Measurements from ENCODE around the gene KCTD1. TPM values are rescaled to one million over a fixed set of nuclear protein-coding genes. Genes with fewer than 3 reads are reported as not detected.

The KCTD1 gene
- total and polyA plus RNA-seq, 2 donors (not counting 1 experiment from before 2014, with no cell fraction given): 2.3 to 5.0 TPM

GRCh38 chr18:26450989-26451682, 97.2 kb downstream of the KCTD1 start:
- H3K27me3 Mint-ChIP-seq: peaks cover 20% of the 10 kb centered on the region
- ChIA-PET CTCF (no interaction called here), POLR2A (no interaction called here)
- H3K79me2 ChIP-seq (ENCODE audit: control insufficient read depth, insufficient read depth, low read length): no peaks in the 10 kb centered on the region
- peaks cover 1% of the 10 kb centered on the region for H3K4me1 Mint-ChIP-seq
- DNase-seq (no peak), ATAC-seq (ENCODE audit: low read depth) (no peak)
- H4K20me1 ChIP-seq (ENCODE audit: control insufficient read depth, insufficient read depth, low read length, poor library complexity, severe bottlenecking): no peaks in the 10 kb centered on the region
- TF ChIP-seq EZH2 (IDR thresholded peaks at IDR 0.05; ENCODE audit: borderline replicate concordance, insufficient read depth, low read depth, low read length, poor library complexity, severe bottlenecking): no peak
- TF ChIP-seq CTCF (IDR thresholded peaks at IDR 0.05): no peak
- H3K9ac ChIP-seq (ENCODE audit: low read length): no peak overlapping the region
- H3K36me3 ChIP-seq (replicated peaks in 1 of 2; ENCODE audit: control extremely low read depth in 1 of 2, control insufficient read depth in 1 of 2, extremely low read depth in 1 of 2, insufficient read depth in 2 of 2, low read length in 1 of 2): no peaks in the 10 kb centered on the region
- no peak overlapping the region for H3K4me2 ChIP-seq (replicated peaks; ENCODE audit: low read depth, low read length, poor library complexity, severe bottlenecking)
- intact Hi-C loops (cut with micrococcal nuclease): no loop called here
- no peak overlapping the region for H3K27ac Mint-ChIP-seq
- WGBS (ENCODE audit: insufficient coverage): 81% methylated on average over 2 of the region's 8 CpGs
- H3K27me3 ChIP-seq (replicated peaks in 1 of 4; ENCODE audit: control extremely low read depth in 1 of 4, control insufficient read depth in 3 of 4, insufficient read depth in 4 of 4, low read length in 3 of 4): peaks cover 0 to 3% (median 0%) of the 10 kb centered on the region in 4 experiments
- peaks cover 0 to 3% (median 0%) of the 10 kb centered on the region in 3 donors for H3K9me3 ChIP-seq (ENCODE audit: control extremely low read depth in 1 of 3, control insufficient read depth in 2 of 3, insufficient read depth in 1 of 3, low read length in 2 of 3)
- no peak overlapping the region for H3K4me3 ChIP-seq (ENCODE audit: control extremely low read depth in 1 of 5, extremely low read depth in 1 of 5, insufficient read depth in 1 of 5, low read depth in 2 of 5, low read length in 4 of 5)
- H3K4me1 ChIP-seq (ENCODE audit: control insufficient read depth in 2 of 2, insufficient read depth in 2 of 2, low read length in 2 of 2): no peaks in the 10 kb centered on the region
- no peak overlapping the region for H2AFZ ChIP-seq (ENCODE audit: insufficient read depth, low read depth, low read length, poor library complexity, severe bottlenecking)
- no peak overlapping the region for H3K4me3 Mint-ChIP-seq
- H3K27ac ChIP-seq (ENCODE audit: low read length in 2 of 2): no peak overlapping the region
- no peaks in the 10 kb centered on the region for H3K9me3 Mint-ChIP-seq (ENCODE audit: insufficient read depth)

- POLR2A ChIA-PET: no interaction called here
- H3K9me3 ChIP-seq (ENCODE audit: control extremely low read depth in 1 of 3, control insufficient read depth in 2 of 3, insufficient read depth in 1 of 3, low read length in 2 of 3): peaks cover 0 to 3% (median 3%) of the 10 kb centered on the region in 3 donors
- H3K79me2 ChIP-seq (ENCODE audit: control insufficient read depth, insufficient read depth, low read length): no peaks in the 10 kb centered on the region
- WGBS (ENCODE audit: insufficient coverage): 86% methylated on average over 1 of the region's 8 CpGs
- Mint-ChIP-seq H3K27me3 (peaks cover 27% of the 10 kb centered on the region), H3K9me3 (ENCODE audit: insufficient read depth) (no peaks in the 10 kb centered on the region), H3K4me3 (no peak overlapping the region), H3K27ac (no peak overlapping the region), H3K4me1 (peaks cover 1% of the 10 kb centered on the region)
- H3K27ac ChIP-seq (ENCODE audit: low read length in 2 of 2): no peak overlapping the region
- no peak for ATAC-seq (ENCODE audit: low read depth)
- no peak for DNase-seq
- intact Hi-C loops (cut with micrococcal nuclease): no loop called here
- peaks cover 0 to 6% (median 1%) of the 10 kb centered on the region in 4 experiments for H3K27me3 ChIP-seq (replicated peaks in 1 of 4; ENCODE audit: control extremely low read depth in 1 of 4, control insufficient read depth in 3 of 4, insufficient read depth in 4 of 4, low read length in 3 of 4)
- no peak overlapping the region for H2AFZ ChIP-seq (ENCODE audit: insufficient read depth, low read depth, low read length, poor library complexity, severe bottlenecking)
- no peak overlapping the region for H3K4me2 ChIP-seq (replicated peaks; ENCODE audit: low read depth, low read length, poor library complexity, severe bottlenecking)
- no peak overlapping the region for H3K9ac ChIP-seq (ENCODE audit: low read length)
- no peaks in the 10 kb centered on the region for H4K20me1 ChIP-seq (ENCODE audit: control insufficient read depth, insufficient read depth, low read length, poor library complexity, severe bottlenecking)
- CTCF ChIA-PET: no interaction called here
- H3K4me1 ChIP-seq (ENCODE audit: control insufficient read depth in 2 of 2, insufficient read depth in 2 of 2, low read length in 2 of 2): no peaks in the 10 kb centered on the region
- TF ChIP-seq CTCF (IDR thresholded peaks at IDR 0.05) (no peak), EZH2 (IDR thresholded peaks at IDR 0.05; ENCODE audit: borderline replicate concordance, insufficient read depth, low read depth, low read length, poor library complexity, severe bottlenecking) (no peak)
- no peak overlapping the region for H3K4me3 ChIP-seq (ENCODE audit: control extremely low read depth in 1 of 5, extremely low read depth in 1 of 5, insufficient read depth in 1 of 5, low read depth in 2 of 5, low read length in 4 of 5)
- no peaks in the 10 kb centered on the region for H3K36me3 ChIP-seq (replicated peaks in 1 of 2; ENCODE audit: control extremely low read depth in 1 of 2, control insufficient read depth in 1 of 2, extremely low read depth in 1 of 2, insufficient read depth in 2 of 2, low read length in 1 of 2)
These were observed 99.6 kb downstream of the KCTD1 start for GRCh38 chr18:26448714-26449159.

Measured in B cell (primary cell).